SK-N-SH (cell line): Measurements from ENCODE around the gene PRSS1.

Experiments
- CTCF ChIP-seq: fragments of 200-600 bp; sonication (generic); IDR thresholded peaks from 2 replicates; pipeline ENCODE4 v1.6.1; 2017; ENCODE audit warnings: antibody characterized with exemption, mild to moderate bottlenecking, moderate library complexity
- EP300 ChIP-seq, 2 experiments: IDR thresholded peaks; 2 replicates each; pipeline versions ENCODE4 v1.4.0 to v1.6.1; 2012; ENCODE audit warnings: borderline replicate concordance in 1 of 2, low read depth in 1 of 2, low read length in 1 of 2
- EZH2phosphoT487 ChIP-seq: fragments of 200-600 bp; sonication (generic); IDR thresholded peaks from 2 replicates; pipeline ENCODE4 v1.6.1; 2017; ENCODE audit warnings: low read depth, mixed run types, mild to moderate bottlenecking, antibody characterized with exemption, moderate library complexity, borderline replicate concordance
- JUND ChIP-seq: IDR thresholded peaks from 2 replicates; pipeline ENCODE4 v1.4.0; 2012
- PBX3 ChIP-seq: IDR thresholded peaks from 2 replicates; pipeline ENCODE4; 2012
- POLR2AphosphoS5 ChIP-seq: IDR thresholded peaks from 2 replicates; pipeline ENCODE4 v1.6.1; 2012; ENCODE audit warnings: low read depth, low read length
- SIN3A ChIP-seq: IDR thresholded peaks from 2 replicates; pipeline ENCODE4 v1.6.1; 2012; ENCODE audit warnings: low read depth, mild to moderate bottlenecking, low read length, moderate library complexity, borderline replicate concordance
- TEAD4 ChIP-seq: IDR thresholded peaks from 2 replicates; pipeline ENCODE4 v1.4.0; 2012; ENCODE audit warnings: mild to moderate bottlenecking, borderline replicate concordance; ENCODE audit not compliant: insufficient read depth
- YY1 ChIP-seq: IDR thresholded peaks from 2 replicates; pipeline ENCODE4 v1.4.0; 2012; ENCODE audit warnings: low read depth, mild to moderate bottlenecking

- TF ChIP-seq SIN3A, result no peak
- no peak for TF ChIP-seq CTCF
- no peak for TF ChIP-seq YY1
- TF ChIP-seq EZH2phosphoT487, result no peak
- TF ChIP-seq TEAD4, result no peak
- TF ChIP-seq POLR2AphosphoS5, result no peak
- no peak for TF ChIP-seq JUND
- no peak for TF ChIP-seq PBX3
- no peak for TF ChIP-seq EP300 (IDR thresholded peaks at IDR 0.05; ENCODE audit: borderline replicate concordance in 1 of 2, low read depth in 1 of 2, low read length in 1 of 2)
These were observed 8.5 kb upstream of the PRSS1 start for GRCh38 chr7:142740786-142741185.
